OCI-M2 (cell line): ENCODE data around the gene GNB5.
"Not testable (repeated sequence)": the region's sequence is repeated elsewhere in the genome, so short reads cannot be mapped to it uniquely, and the experiment has no call there.

Experiments
- DNase-seq: peaks from one replicate; lab custom pipeline; 2025; ENCODE audit not compliant: unreplicated experiment; lab: John Stamatoyannopoulos, UW

The GNB5 gene

GRCh38 chr15:52170199-52170598 lies 21.0 kb downstream of the GNB5 start:
- DNase-seq: not testable (repeated sequence)

DNA sequence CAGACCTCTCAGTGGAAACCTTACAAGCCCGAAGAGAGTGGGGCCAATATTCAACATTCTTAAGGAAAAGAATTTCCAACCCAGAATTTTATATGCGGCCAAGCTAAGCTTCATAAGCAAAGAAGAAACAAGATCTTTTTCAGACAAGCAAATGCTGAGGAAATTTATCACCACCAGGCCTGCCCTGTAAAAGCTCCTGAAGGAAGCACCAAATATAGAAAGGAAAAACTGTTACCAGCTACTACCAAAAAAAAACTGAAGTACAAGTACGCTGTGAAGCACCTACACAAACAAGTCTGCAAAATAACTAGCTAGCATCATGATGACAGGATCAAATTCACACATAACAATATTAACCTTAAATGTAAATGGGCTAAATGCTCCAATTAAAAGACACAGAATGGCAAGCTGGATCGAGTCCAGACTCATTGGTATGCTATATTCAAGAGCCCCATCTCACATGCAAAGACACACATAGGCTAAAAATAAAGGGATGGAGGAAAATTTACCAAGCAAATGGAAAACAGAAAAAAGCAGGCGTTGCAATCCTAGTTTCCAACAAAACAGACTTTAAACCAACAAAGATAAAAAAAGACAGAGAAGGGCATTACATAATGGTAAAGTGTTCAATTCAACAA lies 25.6 kb downstream of the GNB5 start:
- not testable (repeated sequence) for DNase-seq

- no peak for DNase-seq
These were observed 26.4 kb downstream of the GNB5 start for GRCh38 chr15:52164631-52165265.

- no peak for DNase-seq
These were observed 27.6 kb downstream of the GNB5 start for GRCh38 chr15:52163321-52164190.

DNA sequence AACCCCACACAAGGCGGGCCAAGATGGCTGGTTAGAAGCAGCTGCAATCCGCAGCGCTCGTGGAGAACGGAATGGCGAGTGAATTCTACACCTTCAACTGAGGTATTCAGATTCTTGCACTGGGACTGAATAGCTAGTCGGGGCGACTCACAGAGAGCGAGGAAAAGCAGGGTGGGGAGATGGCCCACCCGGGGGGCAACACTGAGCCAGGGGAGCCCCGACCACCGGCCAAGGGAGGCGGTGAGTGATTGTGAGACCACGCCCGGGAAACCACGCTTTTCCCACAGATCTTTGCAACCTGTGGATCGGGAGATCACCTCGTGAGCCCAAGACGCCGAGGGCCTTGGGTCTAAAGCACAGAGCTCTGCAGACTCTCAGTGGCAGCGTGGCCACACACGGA lies 28.3 kb downstream of the GNB5 start:
- no peak for DNase-seq

- no peak for DNase-seq
These were observed 28.9 kb downstream of the GNB5 start for GRCh38 chr15:52162260-52162659.

DNA sequence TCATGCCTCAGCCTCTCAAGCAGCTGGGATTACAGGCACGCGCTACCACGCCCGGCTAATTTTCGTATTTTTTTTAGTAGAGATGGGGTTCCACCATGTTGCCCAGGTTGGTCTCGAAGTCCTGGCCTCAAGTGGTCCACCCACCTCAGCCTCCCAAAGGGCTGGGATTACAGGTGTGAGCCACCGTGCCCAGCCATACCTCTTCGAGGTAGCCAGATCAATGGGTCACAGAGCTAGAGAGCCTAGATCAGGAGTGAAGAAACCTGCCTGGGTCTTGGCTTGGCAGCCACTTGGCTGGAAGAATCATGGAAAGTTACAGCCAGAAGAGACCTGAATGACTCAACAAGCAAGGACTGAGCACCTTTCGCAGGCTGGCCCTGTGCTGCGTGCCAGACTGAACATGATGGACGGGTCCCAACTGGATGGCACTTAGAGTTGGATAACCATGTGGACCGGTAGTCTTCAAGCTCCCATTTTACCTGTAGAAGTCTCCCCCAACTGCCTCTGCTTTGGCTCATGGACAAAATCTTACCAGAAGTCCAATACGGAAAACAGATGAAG lies 29.7 kb downstream of the GNB5 start:
- no peak for DNase-seq

DNA sequence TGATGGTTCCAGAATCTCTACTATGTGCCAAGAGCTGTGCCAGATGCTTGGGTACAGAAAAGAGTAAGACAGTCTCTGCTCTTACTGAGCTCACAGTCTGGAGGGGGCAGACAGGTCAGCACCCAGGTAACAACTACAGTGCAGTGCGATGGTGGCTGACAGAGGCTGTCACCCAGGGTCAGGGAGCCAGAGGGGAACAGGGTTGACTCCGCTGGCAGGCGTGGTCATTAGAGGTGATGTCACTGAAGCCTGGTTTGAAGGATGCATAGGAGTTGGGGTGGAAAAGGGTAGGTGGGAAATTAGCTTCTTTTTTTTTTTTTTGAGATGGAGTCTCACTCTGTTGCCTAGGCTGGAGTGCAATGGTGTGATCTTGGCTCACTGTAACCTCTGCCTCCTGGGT lies 31.5 kb downstream of the GNB5 start:
- DNase-seq: no peak

DNA sequence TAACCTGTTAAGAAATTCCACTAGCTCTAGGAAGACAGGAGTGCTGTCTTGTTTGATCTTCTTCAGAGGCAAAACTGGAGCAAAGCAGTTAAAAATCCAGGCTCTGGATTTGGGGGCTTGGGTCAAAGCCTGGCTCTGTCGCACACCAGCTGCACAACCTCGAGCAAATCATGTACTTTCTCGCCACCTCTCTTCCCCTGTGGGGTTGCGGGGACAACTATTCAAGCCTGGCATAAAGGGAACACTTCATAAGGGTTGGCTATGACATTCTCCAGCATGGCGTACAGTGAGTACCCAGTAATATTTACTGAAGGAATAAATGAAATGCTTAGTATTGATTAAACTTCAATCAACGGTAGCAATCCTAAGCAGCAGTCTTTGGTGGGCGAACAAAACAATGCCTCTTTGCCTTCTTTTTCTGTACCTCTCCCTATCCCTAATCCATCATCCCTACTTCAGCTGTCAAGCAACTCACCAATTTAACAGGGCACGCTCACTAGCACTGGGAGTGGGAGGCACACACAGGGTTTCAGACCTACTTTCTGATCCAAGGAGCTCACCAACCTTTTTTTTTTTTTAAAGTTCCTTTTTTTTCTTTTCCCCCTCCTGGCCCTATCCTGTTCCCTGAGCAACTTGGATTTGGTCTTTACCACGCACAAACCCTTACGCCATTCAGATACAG lies 33.0 kb downstream of the GNB5 start:
- DNase-seq: no peak

GRCh38 chr15:52155878-52156277 lies 35.3 kb downstream of the GNB5 start:
- no peak for DNase-seq

GRCh38 chr15:52154896-52155865 lies 36.0 kb downstream of the GNB5 start:
- no peak for DNase-seq

DNA sequence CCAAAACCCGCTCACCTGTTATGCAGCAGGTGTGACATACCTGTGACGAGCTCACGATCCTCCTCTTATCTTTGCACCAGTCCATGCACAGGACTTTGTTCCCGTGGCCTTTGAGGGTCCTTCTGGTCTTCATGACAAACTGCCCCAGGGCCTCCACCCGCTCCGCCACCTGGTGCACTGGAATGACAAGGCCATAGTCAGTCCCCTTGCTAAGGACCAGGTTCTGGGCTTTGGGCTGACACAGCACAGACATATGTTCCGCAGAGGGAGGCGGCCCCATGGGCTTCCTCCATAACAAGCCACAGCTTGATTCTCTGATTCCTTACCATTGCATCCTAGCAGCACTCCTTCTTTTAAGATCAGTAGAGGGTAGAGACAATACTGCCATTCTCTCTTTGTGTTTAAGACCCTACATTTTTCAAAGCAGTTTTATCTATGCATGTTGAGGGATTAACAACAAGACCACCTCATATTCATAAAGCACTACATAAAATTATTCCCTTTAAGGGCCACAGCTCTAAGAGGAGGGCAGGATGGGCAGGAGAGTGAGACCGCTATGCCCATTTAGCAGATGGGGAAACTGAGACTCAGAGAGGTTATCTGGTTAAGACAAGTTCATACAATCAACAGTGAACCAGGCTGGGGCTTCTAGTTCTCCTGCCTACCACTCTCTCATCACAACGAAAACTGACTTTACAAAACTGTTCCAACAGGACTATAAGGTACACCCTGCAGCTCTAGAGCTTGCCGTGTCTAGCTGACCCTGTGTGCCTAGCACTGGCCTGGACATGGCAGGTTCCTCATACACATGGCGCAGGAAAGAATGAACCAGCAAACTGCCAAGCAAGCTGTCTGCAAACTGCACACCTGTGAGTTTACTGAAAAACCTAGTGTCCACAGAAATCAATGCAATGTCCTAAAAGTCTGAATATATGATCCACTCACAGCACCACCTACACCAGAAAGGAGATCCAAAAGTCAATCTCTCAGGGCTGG lies 37.0 kb downstream of the GNB5 start:
- DNase-seq: no peak

DNA sequence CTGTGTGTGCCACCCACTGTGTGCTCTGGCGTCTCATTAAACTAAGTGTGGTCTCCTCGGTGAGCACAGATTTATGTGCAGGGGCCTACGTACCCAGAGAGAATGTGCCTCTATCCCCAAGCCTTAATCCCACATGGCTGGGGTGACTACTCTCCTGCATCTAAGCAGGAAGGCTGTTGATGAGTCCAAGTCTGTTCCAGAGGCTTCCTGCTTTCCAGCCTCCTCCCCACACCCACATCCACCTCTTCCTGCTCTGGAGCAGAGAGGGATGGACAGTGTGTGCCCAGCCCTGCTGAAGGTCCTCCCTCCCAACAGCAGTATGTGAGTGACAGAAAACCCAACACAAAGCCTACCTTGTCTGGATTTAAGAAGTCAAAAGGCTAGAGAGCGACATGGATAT lies 39.8 kb downstream of the GNB5 start:
- no peak for DNase-seq

GRCh38 chr15:52150871-52151270 lies 40.3 kb downstream of the GNB5 start:
- DNase-seq: no peak

GRCh38 chr15:52150043-52150825 lies 41.0 kb downstream of the GNB5 start:
- no peak for DNase-seq

DNA sequence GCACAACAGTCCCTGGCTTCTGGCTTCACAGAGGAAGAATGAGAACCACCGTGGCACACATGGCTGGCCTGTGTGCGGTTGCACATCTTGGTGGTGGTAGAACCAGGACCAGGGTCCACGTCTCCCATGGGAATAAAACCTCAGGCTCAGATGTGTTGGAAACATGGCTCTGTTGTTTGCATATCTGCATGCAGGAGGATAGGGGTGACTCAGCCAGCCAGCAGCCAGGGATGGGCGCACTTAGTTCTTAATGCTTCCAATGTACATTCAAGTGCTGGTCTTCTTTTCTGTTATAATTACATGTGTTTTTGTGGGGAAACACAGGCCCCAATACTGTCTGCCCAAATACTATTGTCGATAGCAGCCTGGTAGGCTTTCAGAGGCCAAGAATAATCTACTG lies 42.8 kb downstream of the GNB5 start:
- no peak for DNase-seq

GRCh38 chr15:52146776-52147175 lies 44.4 kb downstream of the GNB5 start:
- no peak for DNase-seq

DNA sequence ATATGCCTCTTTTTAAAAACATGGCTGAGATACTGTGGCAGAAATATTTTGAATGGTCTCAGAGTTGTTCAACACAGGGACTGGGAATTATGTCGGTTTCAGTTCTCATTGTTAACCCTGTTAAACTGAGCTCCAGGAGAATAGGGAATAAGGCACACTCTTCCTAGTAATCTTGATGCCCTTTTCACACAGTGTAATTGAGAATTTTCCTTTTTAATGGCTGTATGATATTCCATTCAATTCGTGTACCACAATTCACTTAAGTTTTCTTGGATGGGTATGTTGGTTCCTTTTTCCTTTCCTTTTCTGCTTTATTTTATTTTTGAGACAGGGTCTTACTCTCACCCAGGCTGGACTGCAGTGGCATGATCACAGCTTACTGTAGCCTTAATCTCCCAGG lies 44.9 kb downstream of the GNB5 start:
- no peak for DNase-seq
